Uterus (tissue), 4 donors: ENCODE data around the gene SPON1. TPM values are rescaled to one million over a fixed set of nuclear protein-coding genes. Genes with fewer than 3 reads are reported as not detected.
A peak's percentile ranks its signal among the peaks of the same experiment; 100 is the strongest.

Source experiments
- DNase-seq, 2 donors: peaks; one replicate each; pipeline ENCODE4 v3.0.0-alpha.2; 2019 to 2020
- H3K27ac ChIP-seq, 2 donors: fragments of 200-600 bp; sonication (generic); 1 replicate in 1 of 2; 2 replicates in 1 of 2; pipeline ENCODE4 v1.5.1; 2016 to 2018
- H3K27me3 ChIP-seq, 2 donors: fragments of 200-600 bp; sonication (generic); one replicate each; pipeline ENCODE4 v1.5.1; 2018 to 2019; ENCODE audit warnings: control low read depth in 1 of 2
- H3K36me3 ChIP-seq, 2 donors: fragments of 200-600 bp; sonication (generic); one replicate each; pipeline ENCODE4 v1.5.1; 2019; ENCODE audit warnings: control low read depth in 1 of 2
- H3K4me1 ChIP-seq, 2 donors: fragments of 200-600 bp; sonication (generic); one replicate each; pipeline ENCODE4 v1.5.1; 2018 to 2019; ENCODE audit warnings: control low read depth in 1 of 2
- H3K4me3 ChIP-seq, 2 donors: fragments of 200-600 bp; sonication (generic); 1 replicate in 1 of 2; 2 replicates in 1 of 2; pipeline ENCODE4 v1.5.1; 2018 to 2019; ENCODE audit warnings: mild to moderate bottlenecking in 1 of 2
- H3K9me3 ChIP-seq, 2 donors: fragments of 200-600 bp; sonication (generic); one replicate each; pipeline ENCODE4 v1.5.1; 2019; ENCODE audit warnings: control low read depth in 1 of 2
- CTCF ChIP-seq, 4 experiments: fragments of 200-600 bp in 2 of 4; fragments of 450-650 bp in 2 of 4; sonication (generic) in 2 of 4; IDR thresholded peaks; one replicate each; pipeline ENCODE4 v1.5.1; 2016 to 2019; ENCODE audit warnings: antibody characterized with exemption in 4 of 4, mild to moderate bottlenecking in 2 of 4, moderate library complexity in 1 of 4
- POLR2A ChIP-seq, 2 donors: fragments of 450-650 bp; IDR thresholded peaks; one replicate each; pipeline ENCODE4 v1.6.1; 2016; ENCODE audit warnings: antibody characterized with exemption in 2 of 2, mild to moderate bottlenecking in 1 of 2, moderate library complexity in 1 of 2
- intact Hi-C: fragments of 100-400 bp; cut with DNase I; formaldehyde crosslinking; loops from one replicate; pipeline ENCODE4 v1.15.1; 2023; ENCODE audit warnings: low total_unique reads
- total RNA-seq, 4 donors: library from RNA; depleted of rRNA in 3 of 4; stranded (reverse); fragments of >200 nt in 3 of 4; gene quantifications; one replicate each; pipeline versions ENCODE4 v1.1.0 to v1.2.4, GENCODE V29; 2014 to 2023
- donor health status: DM: yes; HTN: yes; CAD: no.

SPON1 gene
- total RNA-seq, 4 donors from 2014 or later, result 18.8 to 139 (median 28.8) TPM

DNA sequence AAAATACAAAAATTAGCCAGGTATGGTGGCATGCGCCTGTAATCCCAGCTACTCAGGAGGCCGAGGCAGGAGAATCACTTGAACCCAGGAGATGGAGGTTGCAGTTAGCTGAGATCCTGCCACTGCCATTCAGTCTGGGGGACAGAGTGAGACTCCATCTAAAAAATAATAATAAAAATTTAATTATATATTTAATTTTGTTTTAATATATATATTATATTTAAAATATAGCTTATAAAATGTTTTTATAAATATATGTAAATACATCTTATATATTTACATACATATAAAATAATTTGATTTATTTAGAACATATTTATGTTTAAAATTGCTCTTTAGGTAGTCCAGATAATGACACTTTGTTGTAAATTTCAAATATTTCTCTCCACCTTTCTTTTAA lies 82.9 kb downstream of the SPON1 start:
- Histone ChIP-seq H3K27me3 (no peaks in the 10 kb centered on the region), H3K4me3 (no peak overlapping the region), H3K4me1 (no peaks in the 10 kb centered on the region), H3K9me3 (no peaks in the 10 kb centered on the region), H3K36me3 (no peaks in the 10 kb centered on the region), H3K27ac (no peak overlapping the region)
- intact Hi-C loops, result no loop called here
- TF ChIP-seq POLR2A (IDR thresholded peaks at IDR 0.05) (no peak), CTCF (IDR thresholded peaks at IDR 0.05) (no peak)
- no peak for DNase-seq

DNA sequence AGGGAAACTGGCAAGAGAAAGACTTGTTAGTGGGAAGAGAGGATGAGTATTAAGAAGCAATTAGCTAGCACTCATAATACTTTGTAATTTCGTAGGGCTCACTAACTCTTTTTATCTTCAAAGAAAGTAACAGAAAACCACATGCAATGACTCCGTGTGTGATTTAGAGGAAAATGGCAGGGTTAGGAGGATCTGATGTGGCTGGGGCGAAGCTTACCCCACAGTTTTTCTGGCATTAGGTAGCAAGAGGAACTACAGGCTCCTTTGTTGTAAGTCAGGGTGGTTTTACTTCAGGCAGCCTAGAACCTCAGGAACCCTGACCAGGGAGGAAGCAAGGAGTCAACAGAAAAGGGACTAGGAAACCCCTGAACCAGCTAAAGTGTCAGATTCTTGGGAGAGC lies 89.7 kb downstream of the SPON1 start:
- Histone ChIP-seq H3K36me3 (no peaks in the 10 kb centered on the region), H3K4me1 (no peaks in the 10 kb centered on the region), H3K9me3 (no peaks in the 10 kb centered on the region), H3K4me3 (no peak overlapping the region), H3K27ac (no peak overlapping the region), H3K27me3 (no peaks in the 10 kb centered on the region)
- no peak for TF ChIP-seq CTCF (IDR thresholded peaks at IDR 0.05)
- TF ChIP-seq POLR2A (IDR thresholded peaks at IDR 0.05), result no peak
- DNase-seq, result no peak
- intact Hi-C loops, result no loop called here

DNA sequence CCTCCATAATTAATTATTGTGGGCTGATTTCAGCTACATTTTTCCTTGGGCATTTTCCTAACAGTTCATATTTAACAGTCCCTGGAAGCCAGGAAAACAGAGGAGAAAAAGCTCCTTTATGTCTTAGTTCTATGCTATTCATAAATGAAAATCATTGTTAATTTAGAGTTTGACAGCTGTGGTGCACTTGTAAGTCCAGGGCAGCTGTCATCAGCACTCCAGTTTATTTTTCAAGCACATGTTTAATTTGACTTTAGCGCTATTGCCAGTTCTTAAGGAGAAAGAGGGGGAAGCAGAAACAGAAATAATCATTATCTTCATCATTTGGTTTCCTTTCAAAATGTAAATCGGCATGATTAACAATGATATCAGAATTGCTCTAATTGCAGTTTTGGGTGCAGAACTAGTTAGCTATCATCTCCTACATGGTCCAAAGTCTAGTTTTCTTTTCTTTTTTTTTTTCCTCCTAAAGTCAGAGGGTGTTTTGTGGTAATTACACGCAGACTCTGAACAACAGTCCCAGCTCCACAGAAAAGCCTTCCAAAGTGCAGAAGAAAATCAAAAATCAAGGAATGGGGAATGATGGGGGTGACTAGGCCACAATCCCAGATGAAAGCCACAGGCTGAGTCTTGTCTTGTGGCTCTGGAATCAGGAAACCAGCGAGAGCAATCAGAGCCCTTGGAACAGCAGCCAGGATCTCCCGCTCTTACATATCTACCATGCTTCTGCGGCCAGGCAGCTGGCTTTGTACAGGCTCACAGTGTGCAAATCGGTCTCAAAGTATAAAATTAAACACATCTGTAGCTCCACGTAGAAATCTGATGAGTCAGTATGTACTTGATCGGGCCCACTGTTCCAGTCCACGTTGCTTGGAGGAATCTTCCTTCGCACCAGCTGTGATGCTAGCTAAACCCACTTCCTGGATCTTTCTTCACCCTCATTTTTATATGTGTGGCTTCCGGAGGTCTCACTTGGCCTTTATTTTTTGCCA lies 91.9 kb downstream of the SPON1 start:
- TF ChIP-seq POLR2A (IDR thresholded peaks at IDR 0.05) (no peak), CTCF (IDR thresholded peaks at IDR 0.05) (no peak)
- peak; percentile 45 to 63 for DNase-seq
- no peaks in the 10 kb centered on the region for H3K27me3 ChIP-seq
- H3K36me3 ChIP-seq, result no peaks in the 10 kb centered on the region
- peak overlapping the region; percentile 1 to 11 for H3K27ac ChIP-seq
- intact Hi-C loops, result no loop called here
- H3K4me3 ChIP-seq, result no peak overlapping the region
- no peaks in the 10 kb centered on the region for H3K9me3 ChIP-seq
- H3K4me1 ChIP-seq, result no peaks in the 10 kb centered on the region

DNA sequence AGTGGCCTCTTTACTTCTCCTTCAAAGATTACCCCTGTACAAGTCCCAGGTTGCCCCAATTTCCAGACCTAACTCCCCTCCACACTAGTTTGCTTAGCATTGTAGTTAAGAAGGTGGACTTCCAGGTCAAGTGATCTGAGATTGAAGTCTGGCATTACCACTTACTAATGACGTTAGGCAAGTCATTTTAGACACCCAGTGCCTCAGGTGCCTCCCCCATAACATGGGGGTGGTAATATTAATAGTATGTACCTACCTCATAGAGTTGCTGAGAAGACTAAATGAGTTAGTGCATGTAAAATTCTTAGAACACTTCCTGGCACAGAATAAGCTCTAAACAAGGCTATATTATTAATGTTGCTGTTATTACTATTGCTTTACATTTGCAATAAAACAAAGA lies 93.4 kb downstream of the SPON1 start:
- H3K36me3 ChIP-seq, result no peaks in the 10 kb centered on the region
- H3K27me3 ChIP-seq, result no peaks in the 10 kb centered on the region
- no peak overlapping the region for H3K4me3 ChIP-seq
- no peak for DNase-seq
- TF ChIP-seq POLR2A (IDR thresholded peaks at IDR 0.05), result no peak
- no peak for TF ChIP-seq CTCF (IDR thresholded peaks at IDR 0.05)
- no peaks in the 10 kb centered on the region for H3K9me3 ChIP-seq
- H3K27ac ChIP-seq, result no peak overlapping the region
- intact Hi-C loops, result no loop called here
- no peaks in the 10 kb centered on the region for H3K4me1 ChIP-seq

DNA sequence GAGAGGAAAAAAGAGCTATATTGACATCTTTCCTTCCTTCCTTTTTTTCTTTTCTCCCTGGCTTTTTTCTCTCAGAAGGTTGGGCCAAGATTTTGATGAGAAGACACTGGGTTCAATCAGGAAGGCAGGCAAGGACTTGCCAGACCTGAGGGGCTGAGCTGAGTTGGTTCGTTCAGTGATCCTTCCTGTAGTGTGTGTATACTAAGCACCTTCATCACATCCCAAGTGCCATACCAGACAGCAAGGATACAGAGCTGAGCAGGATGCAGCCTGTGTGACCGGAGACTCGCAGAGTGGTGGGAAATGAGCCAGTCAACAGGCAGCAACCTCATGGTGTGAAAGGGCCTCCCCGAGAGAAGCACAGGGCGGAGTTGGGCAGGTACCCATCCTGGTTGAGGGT lies 95.5 kb downstream of the SPON1 start:
- no peaks in the 10 kb centered on the region for H3K9me3 ChIP-seq
- H3K27me3 ChIP-seq, result no peaks in the 10 kb centered on the region
- H3K36me3 ChIP-seq, result no peaks in the 10 kb centered on the region
- no peak for DNase-seq
- TF ChIP-seq CTCF (IDR thresholded peaks at IDR 0.05) (no peak), POLR2A (IDR thresholded peaks at IDR 0.05) (no peak)
- H3K27ac ChIP-seq, result no peak overlapping the region
- H3K4me1 ChIP-seq, result no peaks in the 10 kb centered on the region
- intact Hi-C loops, result no loop called here
- no peak overlapping the region for H3K4me3 ChIP-seq
